ENCODE data around the gene BRPF3.
A peak's percentile ranks its signal among the peaks of the same experiment; 100 is the strongest.

Gene BRPF3

GRCh38 chr6:36197739-36198221 is 1.2 kb downstream of the BRPF3 start:
- no peak for DNase-seq (ENCODE audit: low read depth)
- peak overlapping the region; percentile 85 for H3K4me3 ChIP-seq (ENCODE audit: control insufficient read depth, low read depth, low read length)
- TF ChIP-seq CTCF (IDR thresholded peaks at IDR 0.05; ENCODE audit: control insufficient read depth, insufficient read depth, low read depth, low read length, missing control alignments): no peak

GRCh38 chr6:36198986-36199385 is 2.4 kb downstream of the BRPF3 start:
- TF ChIP-seq CTCF (IDR thresholded peaks at IDR 0.05; ENCODE audit: control insufficient read depth, insufficient read depth, low read depth, low read length, missing control alignments): no peak
- DNase-seq (ENCODE audit: low read depth): no peak
- no peak overlapping the region for H3K4me3 ChIP-seq (ENCODE audit: control insufficient read depth, low read depth, low read length)

GRCh38 chr6:36200154-36200891 is 3.8 kb downstream of the BRPF3 start:
- TF ChIP-seq CTCF (IDR thresholded peaks at IDR 0.05; ENCODE audit: control insufficient read depth, insufficient read depth, low read depth, low read length, missing control alignments): no peak
- H3K4me3 ChIP-seq (ENCODE audit: control insufficient read depth, low read depth, low read length): no peak overlapping the region
- no peak for DNase-seq (ENCODE audit: low read depth)

GRCh38 chr6:36200998-36201596 is 4.6 kb downstream of the BRPF3 start:
- DNase-seq (ENCODE audit: low read depth): no peak
- H3K4me3 ChIP-seq (ENCODE audit: control insufficient read depth, low read depth, low read length): no peak overlapping the region
- TF ChIP-seq CTCF (IDR thresholded peaks at IDR 0.05; ENCODE audit: control insufficient read depth, insufficient read depth, low read depth, low read length, missing control alignments): no peak

- no peak overlapping the region for H3K4me3 ChIP-seq (ENCODE audit: control insufficient read depth, low read depth, low read length)
- no peak for TF ChIP-seq CTCF (IDR thresholded peaks at IDR 0.05; ENCODE audit: control insufficient read depth, insufficient read depth, low read depth, low read length, missing control alignments)
- no peak for DNase-seq (ENCODE audit: low read depth)
Measured at GRCh38 chr6:36201612-36202011, 5.1 kb downstream of the BRPF3 start.

- no peak overlapping the region for H3K4me3 ChIP-seq (ENCODE audit: control insufficient read depth, low read depth, low read length)
- TF ChIP-seq CTCF (IDR thresholded peaks at IDR 0.05; ENCODE audit: control insufficient read depth, insufficient read depth, low read depth, low read length, missing control alignments): no peak
- DNase-seq (ENCODE audit: low read depth): no peak
Measured at GRCh38 chr6:36202101-36202500, 5.6 kb downstream of the BRPF3 start.
